RKO (cell line): ENCODE measurements around the gene P2RY2.
A peak's percentile ranks its signal among the peaks of the same experiment; 100 is the strongest.

Experiments
- DNase-seq: peaks from one replicate; pipeline ENCODE4 v3.0.0-alpha.2; 2016; ENCODE audit warnings: low spot score

P2RY2 gene

GRCh38 chr11:73205661-73206343 lies 12.3 kb upstream of the P2RY2 start:
- no peak for DNase-seq

GRCh38 chr11:73206801-73207200 lies 11.3 kb upstream of the P2RY2 start:
- DNase-seq = no peak

- DNase-seq = no peak
Observed at GRCh38 chr11:73209892-73210291, 8.2 kb upstream of the P2RY2 start.

GRCh38 chr11:73210916-73211667 lies 7.0 kb upstream of the P2RY2 start:
- DNase-seq = peak; percentile 18

GRCh38 chr11:73213196-73214143 lies 4.6 kb upstream of the P2RY2 start:
- DNase-seq = no peak

- no peak for DNase-seq
Observed at GRCh38 chr11:73215191-73216134, 2.6 kb upstream of the P2RY2 start.

- no peak for DNase-seq
Observed at GRCh38 chr11:73216465-73216864, 1.6 kb upstream of the P2RY2 start.

GRCh38 chr11:73217131-73217809 lies 811 bp upstream of the P2RY2 start:
- no peak for DNase-seq

GRCh38 chr11:73217810-73218105 lies 323 bp upstream of the P2RY2 start:
- DNase-seq = no peak

GRCh38 chr11:73218830-73219215 lies 742 bp downstream of the P2RY2 start:
- DNase-seq = no peak

- DNase-seq = no peak
Observed at GRCh38 chr11:73219396-73220285, 1.6 kb downstream of the P2RY2 start.

GRCh38 chr11:73221451-73221850 lies 3.4 kb downstream of the P2RY2 start:
- DNase-seq = no peak

- no peak for DNase-seq
Observed at GRCh38 chr11:73221996-73222395, 3.9 kb downstream of the P2RY2 start.

- no peak for DNase-seq
Observed at GRCh38 chr11:73223998-73224730, 6.1 kb downstream of the P2RY2 start.

- no peak for DNase-seq
Observed at GRCh38 chr11:73225001-73225686, 7.1 kb downstream of the P2RY2 start.

GRCh38 chr11:73225851-73226250 lies 7.8 kb downstream of the P2RY2 start:
- no peak for DNase-seq

- DNase-seq = no peak
Observed at GRCh38 chr11:73226297-73227006, 8.4 kb downstream of the P2RY2 start.

- no peak for DNase-seq
Observed at GRCh38 chr11:73227571-73228211, 9.6 kb downstream of the P2RY2 start.
